Right renal pelvis (tissue), 4 donors: Measurements from ENCODE around the gene KIF13A. TPM values are rescaled to one million over a fixed set of nuclear protein-coding genes. Genes with fewer than 3 reads are reported as not detected.
"Not testable (repeated sequence)": the region's sequence is repeated elsewhere in the genome, so short reads cannot be mapped to it uniquely, and the experiment has no call there.

ENCODE experiments used
- DNase-seq, 4 donors: peaks; one replicate each; pipeline ENCODE4 v3.0.0-alpha.2; 2013; ENCODE audit warnings: low read depth in 4 of 4, low spot score in 3 of 4, missing footprints in 1 of 4
- polyA plus RNA-seq, 4 donors: library from polyadenylated mRNA; unstranded; fragments of 120-200 nt; gene quantifications; one replicate each; pipeline ENCODE4 v1.2.1, GENCODE V29; 2013; ENCODE audit not compliant: insufficient read length in 4 of 4

KIF13A gene
- polyA plus RNA-seq, 4 donors, result 33.4 to 41.3 (median 37.6) TPM

- DNase-seq, result no peak
Measured at GRCh38 chr6:17856306-17856705, 131.1 kb downstream of the KIF13A start.

- no peak for DNase-seq
Measured at GRCh38 chr6:17855381-17855780, 132.1 kb downstream of the KIF13A start.

- DNase-seq, result no peak
Measured at GRCh38 chr6:17853533-17853932, 133.9 kb downstream of the KIF13A start.

- no peak for DNase-seq
Measured at GRCh38 chr6:17851720-17852161, 135.7 kb downstream of the KIF13A start.

GRCh38 chr6:17851001-17851719 lies 136.3 kb downstream of the KIF13A start:
- DNase-seq, result no peak

GRCh38 chr6:17850281-17850680 lies 137.2 kb downstream of the KIF13A start:
- DNase-seq, result no peak

GRCh38 chr6:17847203-17847760 lies 140.2 kb downstream of the KIF13A start:
- DNase-seq, result no peak

GRCh38 chr6:17846762-17847161 lies 140.7 kb downstream of the KIF13A start:
- DNase-seq, result no peak

- no peak for DNase-seq
Measured at GRCh38 chr6:17845598-17845997, 141.8 kb downstream of the KIF13A start.

GRCh38 chr6:17844967-17845366 lies 142.5 kb downstream of the KIF13A start:
- not testable (repeated sequence) for DNase-seq

GRCh38 chr6:17842934-17843821 lies 144.3 kb downstream of the KIF13A start:
- no peak for DNase-seq

GRCh38 chr6:17842014-17842776 lies 145.2 kb downstream of the KIF13A start:
- no peak for DNase-seq

GRCh38 chr6:17839513-17840223 lies 147.8 kb downstream of the KIF13A start:
- no peak for DNase-seq

GRCh38 chr6:17836293-17836692 lies 151.1 kb downstream of the KIF13A start:
- no peak for DNase-seq

GRCh38 chr6:17835784-17836183 lies 151.7 kb downstream of the KIF13A start:
- no peak for DNase-seq

- DNase-seq, result no peak
Measured at GRCh38 chr6:17831135-17831534, 156.3 kb downstream of the KIF13A start.

- no peak for DNase-seq
Measured at GRCh38 chr6:17829905-17830304, 157.5 kb downstream of the KIF13A start.

- DNase-seq, result no peak
Measured at GRCh38 chr6:17828149-17828548, 159.3 kb downstream of the KIF13A start.

GRCh38 chr6:17826301-17826700 lies 161.1 kb downstream of the KIF13A start:
- DNase-seq, result no peak

- no peak for DNase-seq
Measured at GRCh38 chr6:17820055-17820454, 167.4 kb downstream of the KIF13A start.
